Activated T-helper 2 cell treated with anti-CD3 and anti-CD28 coated beads, Interferon-gamma antibody, Interleukin-2, Interleukin-4, amounts not matched to agents 10 μg/mL and 5 μg/mL and 100 μg/mL, durations not matched to agents 14 hours and 24 hours and 36 hours (primary cell): ENCODE data around the gene ACO2. TPM values are rescaled to one million over a fixed set of nuclear protein-coding genes. Genes with fewer than 3 reads are reported as not detected.

Experiments
- DNase-seq: peaks from one replicate; pipeline ENCODE4 v3.0.0; 2021; ENCODE audit warnings: low spot score
- H3K27ac Mint-ChIP-seq: one replicate; pipeline ENCODE4 v1.8.0; 2021; ENCODE audit warnings: mixed read lengths
- H3K27me3 Mint-ChIP-seq: one replicate; pipeline ENCODE4 v1.8.0; 2021; ENCODE audit warnings: low read depth, mixed read lengths
- H3K36me3 Mint-ChIP-seq: one replicate; pipeline ENCODE4 v1.8.0; 2021; ENCODE audit warnings: low read depth, mixed read lengths
- H3K4me1 Mint-ChIP-seq: one replicate; pipeline ENCODE4 v1.8.0; 2021; ENCODE audit warnings: low read depth, mixed read lengths
- H3K4me3 Mint-ChIP-seq: one replicate; pipeline ENCODE4 v1.8.0; 2021; ENCODE audit warnings: low read depth, mild to moderate bottlenecking, moderate library complexity, mixed read lengths
- H3K9me3 Mint-ChIP-seq: one replicate; pipeline ENCODE4 v1.8.0; 2021; ENCODE audit warnings: mixed read lengths
- intact Hi-C: fragments of 100-400 bp; cut with micrococcal nuclease; formaldehyde crosslinking; loops from one replicate; pipeline ENCODE4 v1.15.1; 2023
- total RNA-seq: library from RNA; stranded (reverse); gene quantifications from 2 replicates; pipeline ENCODE4 v1.2.3, GENCODE V29; 2022

Gene ACO2
- total RNA-seq, 1 donor from 2014 or later, result 94.1 TPM

- intact Hi-C loops, result no loop called here
- Mint-ChIP-seq H3K27ac (no peak overlapping the region), H3K4me3 (no peak overlapping the region), H3K36me3 (peaks cover 30% of the 10 kb centered on the region), H3K27me3 (no peaks in the 10 kb centered on the region), H3K4me1 (no peaks in the 10 kb centered on the region), H3K9me3 (no peaks in the 10 kb centered on the region)
- DNase-seq, result no peak
These were observed 66.3 kb downstream of the ACO2 start for GRCh38 chr22:41535244-41535643.

- no peaks in the 10 kb centered on the region for H3K9me3 Mint-ChIP-seq
- no peak overlapping the region for H3K4me3 Mint-ChIP-seq
- DNase-seq, result no peak
- no peak overlapping the region for H3K27ac Mint-ChIP-seq
- peaks cover 7% of the 10 kb centered on the region for H3K4me1 Mint-ChIP-seq
- no peaks in the 10 kb centered on the region for H3K27me3 Mint-ChIP-seq
- peaks cover 25% of the 10 kb centered on the region for H3K36me3 Mint-ChIP-seq
- intact Hi-C loops, result no loop called here
These were observed 68.3 kb downstream of the ACO2 start for GRCh38 chr22:41537203-41537602.

- Mint-ChIP-seq H3K4me1 (peaks cover 16% of the 10 kb centered on the region), H3K36me3 (peaks cover 17% of the 10 kb centered on the region), H3K27ac (no peak overlapping the region), H3K27me3 (no peaks in the 10 kb centered on the region), H3K9me3 (no peaks in the 10 kb centered on the region), H3K4me3 (no peak overlapping the region)
- DNase-seq, result no peak
- intact Hi-C loops, result no loop called here
These were observed 69.7 kb downstream of the ACO2 start for GRCh38 chr22:41538583-41538982.

GRCh38 chr22:41539146-41540005 is 70.5 kb downstream of the ACO2 start:
- Mint-ChIP-seq H3K9me3 (no peaks in the 10 kb centered on the region), H3K4me1 (peaks cover 16% of the 10 kb centered on the region), H3K36me3 (peaks cover 17% of the 10 kb centered on the region), H3K4me3 (no peak overlapping the region), H3K27me3 (no peaks in the 10 kb centered on the region), H3K27ac (no peak overlapping the region)
- no peak for DNase-seq
- intact Hi-C loops, result loop anchor here (5.0 kb wide), 1 partner anchor 63 kb away; no protein-coding TSS in a partner anchor

GRCh38 chr22:41540006-41540315 is 71.0 kb downstream of the ACO2 start:
- Mint-ChIP-seq H3K27ac (no peak overlapping the region), H3K27me3 (no peaks in the 10 kb centered on the region), H3K36me3 (peaks cover 17% of the 10 kb centered on the region), H3K9me3 (no peaks in the 10 kb centered on the region), H3K4me3 (no peak overlapping the region), H3K4me1 (peaks cover 20% of the 10 kb centered on the region)
- no peak for DNase-seq
- intact Hi-C loops, result loop anchor here (5.0 kb wide), 1 partner anchor 62 kb away; no protein-coding TSS in a partner anchor

GRCh38 chr22:41540365-41540764 is 71.4 kb downstream of the ACO2 start:
- intact Hi-C loops, result loop anchor here (5.0 kb wide), 1 partner anchor 62 kb away; no protein-coding TSS in a partner anchor
- no peaks in the 10 kb centered on the region for H3K9me3 Mint-ChIP-seq
- peaks cover 21% of the 10 kb centered on the region for H3K4me1 Mint-ChIP-seq
- H3K4me3 Mint-ChIP-seq, result no peak overlapping the region
- no peak overlapping the region for H3K27ac Mint-ChIP-seq
- DNase-seq, result no peak
- peaks cover 17% of the 10 kb centered on the region for H3K36me3 Mint-ChIP-seq
- no peaks in the 10 kb centered on the region for H3K27me3 Mint-ChIP-seq

- peak overlapping the region; percentile 10 for H3K27ac Mint-ChIP-seq
- no peaks in the 10 kb centered on the region for H3K9me3 Mint-ChIP-seq
- peaks cover 21% of the 10 kb centered on the region for H3K4me1 Mint-ChIP-seq
- intact Hi-C loops, result loop anchor here (5.0 kb wide), 1 partner anchor 61 kb away; no protein-coding TSS in a partner anchor
- H3K27me3 Mint-ChIP-seq, result no peaks in the 10 kb centered on the region
- H3K36me3 Mint-ChIP-seq, result peaks cover 17% of the 10 kb centered on the region
- peak overlapping the region; percentile 41 for H3K4me3 Mint-ChIP-seq
- DNase-seq, result no peak
These were observed 72.6 kb downstream of the ACO2 start for GRCh38 chr22:41541484-41541883.

- DNase-seq, result no peak
- Mint-ChIP-seq H3K36me3 (peaks cover 17% of the 10 kb centered on the region), H3K4me3 (peak overlapping the region; percentile 91), H3K27me3 (no peaks in the 10 kb centered on the region), H3K9me3 (no peaks in the 10 kb centered on the region), H3K4me1 (peaks cover 21% of the 10 kb centered on the region), H3K27ac (peak overlapping the region; percentile 15)
- intact Hi-C loops, result loop anchor here (5.0 kb wide), 1 partner anchor 60 kb away; no protein-coding TSS in a partner anchor
These were observed 73.3 kb downstream of the ACO2 start for GRCh38 chr22:41542224-41542623.

- Mint-ChIP-seq H3K36me3 (peaks cover 13% of the 10 kb centered on the region), H3K4me3 (peak within 1 kb of the TSS; percentile 91), H3K27ac (peak within 1 kb of the TSS; percentile 60), H3K4me1 (peaks cover 21% of the 10 kb centered on the region), H3K27me3 (no peaks in the 10 kb centered on the region), H3K9me3 (no peaks in the 10 kb centered on the region)
- intact Hi-C loops, result loop anchor here (1.0 to 5.0 kb wide), 3 partner anchors 45 to 77 kb away; partner anchors contain the start of genes DESI1, PMM1 and XRCC6
- peak; percentile 96 for DNase-seq
These were observed 75.1 kb downstream of the ACO2 start, which contains the start of gene POLR3H for GRCh38 chr22:41543854-41544670. Gene POLR3H, minus strand, starts transcription at chr22:41544470. Its CDS starts 369 bp downstream, at chr22:41544101.

GRCh38 chr22:41544671-41545476 is 76.0 kb downstream of the ACO2 start:
- Mint-ChIP-seq H3K9me3 (no peaks in the 10 kb centered on the region), H3K27ac (peak overlapping the region; percentile 60), H3K36me3 (peaks cover 8% of the 10 kb centered on the region), H3K27me3 (no peaks in the 10 kb centered on the region), H3K4me3 (peak overlapping the region; percentile 91), H3K4me1 (peaks cover 21% of the 10 kb centered on the region)
- intact Hi-C loops, result loop anchor here (1.0 to 5.0 kb wide), 3 partner anchors 44 to 76 kb away; partner anchors contain the start of genes DESI1, PMM1 and XRCC6
- DNase-seq, result no peak

GRCh38 chr22:41548830-41549211 is 79.9 kb downstream of the ACO2 start:
- peaks cover 7% of the 10 kb centered on the region for H3K27me3 Mint-ChIP-seq
- H3K4me1 Mint-ChIP-seq, result peaks cover 5% of the 10 kb centered on the region
- H3K9me3 Mint-ChIP-seq, result no peaks in the 10 kb centered on the region
- intact Hi-C loops, result no loop called here
- DNase-seq, result no peak
- H3K4me3 Mint-ChIP-seq, result no peak overlapping the region
- no peak overlapping the region for H3K27ac Mint-ChIP-seq
- H3K36me3 Mint-ChIP-seq, result no peaks in the 10 kb centered on the region

GRCh38 chr22:41550952-41551491 is 82.1 kb downstream of the ACO2 start:
- H3K36me3 Mint-ChIP-seq, result no peaks in the 10 kb centered on the region
- intact Hi-C loops, result no loop called here
- no peak overlapping the region for H3K4me3 Mint-ChIP-seq
- no peak overlapping the region for H3K27ac Mint-ChIP-seq
- no peaks in the 10 kb centered on the region for H3K4me1 Mint-ChIP-seq
- H3K9me3 Mint-ChIP-seq, result no peaks in the 10 kb centered on the region
- H3K27me3 Mint-ChIP-seq, result peaks cover 7% of the 10 kb centered on the region
- DNase-seq, result no peak
